Body of pancreas (tissue), 4 donors: ENCODE measurements around the gene MEAF6.

Experiments used
- POLR2A ChIP-seq, 3 donors: fragments of 450-650 bp; IDR thresholded peaks; one replicate each; pipeline ENCODE4 v1.6.1; 2016; ENCODE audit warnings: antibody characterized with exemption in 3 of 3, mild to moderate bottlenecking in 2 of 3
- TF ChIP-seq, protein P1 (sequence below), 7 experiments: fragments of 450-650 bp in 4 of 7; fragments of 200-600 bp in 3 of 7; sonication (generic) in 3 of 7; IDR thresholded peaks; one replicate each; pipeline ENCODE4 v1.5.1; 2016 to 2019; ENCODE audit warnings: antibody characterized with exemption in 7 of 7

DNA sequence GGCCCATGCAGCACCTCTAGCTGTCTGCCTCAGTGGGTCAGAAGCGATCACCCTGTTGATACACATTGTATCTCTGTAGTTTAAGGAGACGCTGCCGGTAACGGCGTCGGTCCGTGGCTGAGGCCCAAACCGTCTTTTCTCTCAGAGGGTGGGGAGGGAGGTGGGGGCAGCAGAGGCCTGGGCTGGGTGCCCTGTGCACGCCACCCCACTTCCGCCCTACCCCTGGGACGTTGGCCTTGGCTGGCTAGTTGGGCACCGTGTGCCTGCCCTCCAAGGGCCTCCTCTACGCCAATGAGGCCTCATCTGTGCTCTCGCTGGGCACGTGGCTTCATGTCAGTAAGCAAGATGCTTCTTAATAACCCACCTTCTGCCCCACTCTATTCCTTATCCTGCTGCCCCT, 30.8 kb downstream of the MEAF6 start:
- TF ChIP-seq, protein P1, sequence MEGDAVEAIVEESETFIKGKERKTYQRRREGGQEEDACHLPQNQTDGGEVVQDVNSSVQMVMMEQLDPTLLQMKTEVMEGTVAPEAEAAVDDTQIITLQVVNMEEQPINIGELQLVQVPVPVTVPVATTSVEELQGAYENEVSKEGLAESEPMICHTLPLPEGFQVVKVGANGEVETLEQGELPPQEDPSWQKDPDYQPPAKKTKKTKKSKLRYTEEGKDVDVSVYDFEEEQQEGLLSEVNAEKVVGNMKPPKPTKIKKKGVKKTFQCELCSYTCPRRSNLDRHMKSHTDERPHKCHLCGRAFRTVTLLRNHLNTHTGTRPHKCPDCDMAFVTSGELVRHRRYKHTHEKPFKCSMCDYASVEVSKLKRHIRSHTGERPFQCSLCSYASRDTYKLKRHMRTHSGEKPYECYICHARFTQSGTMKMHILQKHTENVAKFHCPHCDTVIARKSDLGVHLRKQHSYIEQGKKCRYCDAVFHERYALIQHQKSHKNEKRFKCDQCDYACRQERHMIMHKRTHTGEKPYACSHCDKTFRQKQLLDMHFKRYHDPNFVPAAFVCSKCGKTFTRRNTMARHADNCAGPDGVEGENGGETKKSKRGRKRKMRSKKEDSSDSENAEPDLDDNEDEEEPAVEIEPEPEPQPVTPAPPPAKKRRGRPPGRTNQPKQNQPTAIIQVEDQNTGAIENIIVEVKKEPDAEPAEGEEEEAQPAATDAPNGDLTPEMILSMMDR (IDR thresholded peaks at IDR 0.05) = no peak
- TF ChIP-seq POLR2A (IDR thresholded peaks at IDR 0.05) = no peak
